ENCODE measurements around the gene BET1L.

GRCh38 chr11:210122-210802, 3.1 kb upstream of the BET1L start:
- no peak for TF ChIP-seq CTCF (IDR thresholded peaks at IDR 0.05; ENCODE audit: borderline replicate concordance, extremely low read depth, low read length, poor library complexity, severe bottlenecking)
- no peak for TF ChIP-seq EZH2 (IDR thresholded peaks at IDR 0.05; ENCODE audit: borderline replicate concordance, low read depth, low read length, severe bottlenecking)
